BJ (cell line): Measurements from ENCODE around the gene ARSB. TPM values are rescaled to one million over a fixed set of nuclear protein-coding genes. Genes with fewer than 3 reads are reported as not detected.

Source experiments
- CTCF ChIA-PET: fragments of 350-600 bp; formaldehyde crosslinking; extraction: SDS; loops from one replicate; lab custom pipeline; 2021; ENCODE audit warnings: antibody characterized with exemption, inconsistent platforms; lab: Yijun Ruan, JAX
- POLR2A ChIA-PET: fragments of 300-600 bp; sonication (Branson Sonifier 250); formaldehyde crosslinking; extraction: SDS; loops from one replicate; lab custom pipeline; 2021; ENCODE audit warnings: antibody characterized with exemption; lab: Charles Lee
- DNase-seq: peaks from one replicate; pipeline ENCODE4 v3.0.0-alpha.2; 2011; ENCODE audit warnings: low read depth
- H3K27me3 ChIP-seq: 2 replicates; pipeline ENCODE4 v1.6.0; 2011; ENCODE audit warnings: low read length; ENCODE audit not compliant: control insufficient read depth, insufficient read depth
- H3K36me3 ChIP-seq: 2 replicates; pipeline ENCODE4 v1.5.1; 2011; ENCODE audit warnings: low read length; ENCODE audit not compliant: control insufficient read depth, insufficient read depth
- H3K4me3 ChIP-seq: 2 replicates; pipeline ENCODE4 v1.5.1; 2011; ENCODE audit warnings: low read depth, mild to moderate bottlenecking, control low read depth, low read length
- CTCF ChIP-seq: IDR thresholded peaks from 2 replicates; pipeline ENCODE4 v1.5.1; 2011; ENCODE audit warnings: low read depth, mild to moderate bottlenecking, control low read depth, inconsistent platforms, low read length, moderate library complexity; ENCODE audit not compliant: insufficient read depth
- polyA plus RNA-seq: library from polyadenylated mRNA; depleted of rRNA; stranded (reverse); fragments of >200 nt; gene quantifications from 2 replicates; pipeline ENCODE4 v1.2.3, GENCODE V29; 2011

ARSB gene
- polyA plus RNA-seq, 1 experiment = 26.7 TPM

- Histone ChIP-seq H3K36me3 (no peaks in the 10 kb centered on the region), H3K27me3 (no peaks in the 10 kb centered on the region), H3K4me3 (no peak overlapping the region)
- POLR2A ChIA-PET = no interaction called here
- CTCF ChIA-PET = no interaction called here
- no peak for DNase-seq
- no peak for TF ChIP-seq CTCF
These were observed 55.3 kb downstream of the ARSB start for GRCh38 chr5:78929833-78930232.

GRCh38 chr5:78927657-78928282 lies 57.3 kb downstream of the ARSB start:
- no peak for DNase-seq
- H3K36me3 ChIP-seq = no peaks in the 10 kb centered on the region
- no peak overlapping the region for H3K4me3 ChIP-seq
- ChIA-PET POLR2A (no interaction called here), CTCF (interaction anchor here (0.7 kb wide), 1 partner anchor 10 kb away, joined by 3 read pairs; no protein-coding TSS in a partner anchor)
- H3K27me3 ChIP-seq = no peaks in the 10 kb centered on the region
- no peak for TF ChIP-seq CTCF

GRCh38 chr5:78926252-78926651 lies 58.9 kb downstream of the ARSB start:
- TF ChIP-seq CTCF = no peak
- Histone ChIP-seq H3K36me3 (no peaks in the 10 kb centered on the region), H3K4me3 (no peak overlapping the region), H3K27me3 (no peaks in the 10 kb centered on the region)
- ChIA-PET POLR2A (no interaction called here), CTCF (interaction anchor here (0.9 to 1.0 kb wide), 2 partner anchors 27 to 128 kb away, joined by 3 to 5 read pairs; no protein-coding TSS in a partner anchor)
- no peak for DNase-seq

GRCh38 chr5:78925129-78925876 lies 59.8 kb downstream of the ARSB start:
- ChIA-PET CTCF (no interaction called here), POLR2A (no interaction called here)
- H3K36me3 ChIP-seq = no peaks in the 10 kb centered on the region
- no peak for DNase-seq
- TF ChIP-seq CTCF = no peak
- H3K4me3 ChIP-seq = no peak overlapping the region
- no peaks in the 10 kb centered on the region for H3K27me3 ChIP-seq

- no peaks in the 10 kb centered on the region for H3K36me3 ChIP-seq
- ChIA-PET POLR2A (no interaction called here), CTCF (interaction anchor here (1.2 to 4.2 kb wide), 3 partner anchors 9 to 47 kb away, joined by 3 to 16 read pairs (median 7); no protein-coding TSS in a partner anchor)
- no peak for TF ChIP-seq CTCF
- H3K4me3 ChIP-seq = no peak overlapping the region
- no peaks in the 10 kb centered on the region for H3K27me3 ChIP-seq
- no peak for DNase-seq
These were observed 61.5 kb downstream of the ARSB start for GRCh38 chr5:78923622-78923970.
